Measurements from ENCODE around the gene CCDC192. TPM values are rescaled to one million over a fixed set of nuclear protein-coding genes. Genes with fewer than 3 reads are reported as not detected.
A peak's percentile ranks its signal among the peaks of the same experiment; 100 is the strongest.

The CCDC192 gene
- total RNA-seq, 1 donor from 2014 or later, result not detected

- Mint-ChIP-seq H3K27ac (ENCODE audit: unreplicated experiment) (peak overlapping the region; percentile 55), H3K9me3 (ENCODE audit: low read depth) (no peaks in the 10 kb centered on the region)
Observed at GRCh38 chr5:127871503-127872153, 168.4 kb downstream of the CCDC192 start.

GRCh38 chr5:127872494-127872893 lies 169.3 kb downstream of the CCDC192 start:
- H3K9me3 Mint-ChIP-seq (ENCODE audit: low read depth), result no peaks in the 10 kb centered on the region
- no peak overlapping the region for H3K27ac Mint-ChIP-seq (ENCODE audit: unreplicated experiment)
- H3K36me3 Mint-ChIP-seq (ENCODE audit: low read depth), result no peaks in the 10 kb centered on the region
- TF ChIP-seq, protein P1, sequence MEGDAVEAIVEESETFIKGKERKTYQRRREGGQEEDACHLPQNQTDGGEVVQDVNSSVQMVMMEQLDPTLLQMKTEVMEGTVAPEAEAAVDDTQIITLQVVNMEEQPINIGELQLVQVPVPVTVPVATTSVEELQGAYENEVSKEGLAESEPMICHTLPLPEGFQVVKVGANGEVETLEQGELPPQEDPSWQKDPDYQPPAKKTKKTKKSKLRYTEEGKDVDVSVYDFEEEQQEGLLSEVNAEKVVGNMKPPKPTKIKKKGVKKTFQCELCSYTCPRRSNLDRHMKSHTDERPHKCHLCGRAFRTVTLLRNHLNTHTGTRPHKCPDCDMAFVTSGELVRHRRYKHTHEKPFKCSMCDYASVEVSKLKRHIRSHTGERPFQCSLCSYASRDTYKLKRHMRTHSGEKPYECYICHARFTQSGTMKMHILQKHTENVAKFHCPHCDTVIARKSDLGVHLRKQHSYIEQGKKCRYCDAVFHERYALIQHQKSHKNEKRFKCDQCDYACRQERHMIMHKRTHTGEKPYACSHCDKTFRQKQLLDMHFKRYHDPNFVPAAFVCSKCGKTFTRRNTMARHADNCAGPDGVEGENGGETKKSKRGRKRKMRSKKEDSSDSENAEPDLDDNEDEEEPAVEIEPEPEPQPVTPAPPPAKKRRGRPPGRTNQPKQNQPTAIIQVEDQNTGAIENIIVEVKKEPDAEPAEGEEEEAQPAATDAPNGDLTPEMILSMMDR (IDR thresholded peaks at IDR 0.05), result no peak
- no peak overlapping the region for H3K4me3 Mint-ChIP-seq (ENCODE audit: unreplicated experiment)
- H3K4me1 Mint-ChIP-seq (ENCODE audit: low read depth), result peaks cover 23% of the 10 kb centered on the region
- no peak for DNase-seq (ENCODE audit: low spot score)
- no peaks in the 10 kb centered on the region for H3K27me3 Mint-ChIP-seq (ENCODE audit: low read depth)

More at GRCh38 chr5:127871503-127872153, 168.4 kb downstream of the CCDC192 start:
- TF ChIP-seq, protein P1 (IDR thresholded peaks at IDR 0.05), result no peak
- peaks cover 22% of the 10 kb centered on the region for H3K4me1 Mint-ChIP-seq (ENCODE audit: low read depth)
- H3K4me3 Mint-ChIP-seq (ENCODE audit: unreplicated experiment), result no peak overlapping the region
- no peak for DNase-seq (ENCODE audit: low spot score)
- H3K27me3 Mint-ChIP-seq (ENCODE audit: low read depth), result no peaks in the 10 kb centered on the region
- no peaks in the 10 kb centered on the region for H3K36me3 Mint-ChIP-seq (ENCODE audit: low read depth)

- DNase-seq (ENCODE audit: low spot score), result no peak
- no peak overlapping the region for H3K27ac Mint-ChIP-seq (ENCODE audit: unreplicated experiment)
- TF ChIP-seq, protein P1 (IDR thresholded peaks at IDR 0.05), result peak; percentile 73
- no peaks in the 10 kb centered on the region for H3K9me3 Mint-ChIP-seq (ENCODE audit: low read depth)
- H3K4me3 Mint-ChIP-seq (ENCODE audit: unreplicated experiment), result no peak overlapping the region
- no peaks in the 10 kb centered on the region for H3K27me3 Mint-ChIP-seq (ENCODE audit: low read depth)
- H3K36me3 Mint-ChIP-seq (ENCODE audit: low read depth), result no peaks in the 10 kb centered on the region
- peaks cover 23% of the 10 kb centered on the region for H3K4me1 Mint-ChIP-seq (ENCODE audit: low read depth)
Observed at GRCh38 chr5:127875235-127876021, 172.2 kb downstream of the CCDC192 start.

- TF ChIP-seq, protein P1 (IDR thresholded peaks at IDR 0.05), result no peak
- no peak overlapping the region for H3K4me3 Mint-ChIP-seq (ENCODE audit: unreplicated experiment)
- no peaks in the 10 kb centered on the region for H3K36me3 Mint-ChIP-seq (ENCODE audit: low read depth)
- no peaks in the 10 kb centered on the region for H3K27me3 Mint-ChIP-seq (ENCODE audit: low read depth)
- peaks cover 16% of the 10 kb centered on the region for H3K4me1 Mint-ChIP-seq (ENCODE audit: low read depth)
- H3K27ac Mint-ChIP-seq (ENCODE audit: unreplicated experiment), result no peak overlapping the region
- DNase-seq (ENCODE audit: low spot score), result no peak
- H3K9me3 Mint-ChIP-seq (ENCODE audit: low read depth), result no peaks in the 10 kb centered on the region
Observed at GRCh38 chr5:127876384-127876783, 173.2 kb downstream of the CCDC192 start.

DNA sequence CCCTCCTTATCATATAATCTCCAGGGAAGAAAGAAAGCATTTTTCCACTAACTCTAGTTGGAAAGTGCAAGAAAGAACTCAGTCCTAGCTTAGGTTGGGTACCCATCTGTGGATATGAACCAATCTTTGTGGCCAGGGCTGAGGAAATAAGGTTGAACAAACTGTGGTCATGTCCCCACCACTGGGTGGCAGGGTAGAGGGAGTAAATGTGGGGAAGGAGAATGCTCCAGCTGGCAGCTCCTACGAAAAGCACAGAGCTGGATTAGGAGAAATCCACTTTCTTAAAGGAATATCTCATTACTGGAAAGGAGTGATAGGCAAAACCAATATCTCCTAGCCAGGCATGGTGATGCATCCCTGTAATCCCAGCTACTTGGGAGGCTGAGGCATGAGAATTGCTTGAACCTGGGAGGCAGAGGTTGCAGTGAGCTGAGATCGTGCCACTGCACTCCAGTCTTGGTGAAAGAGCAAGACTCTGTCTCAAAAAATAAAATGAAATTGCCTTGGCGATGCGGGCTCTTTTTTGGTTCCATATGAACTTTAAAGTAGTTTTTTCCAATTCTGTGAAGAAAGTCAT lies 175.1 kb downstream of the CCDC192 start:
- no peak overlapping the region for H3K4me3 Mint-ChIP-seq (ENCODE audit: unreplicated experiment)
- H3K27me3 Mint-ChIP-seq (ENCODE audit: low read depth), result no peaks in the 10 kb centered on the region
- no peaks in the 10 kb centered on the region for H3K9me3 Mint-ChIP-seq (ENCODE audit: low read depth)
- TF ChIP-seq, protein P1 (IDR thresholded peaks at IDR 0.05), result peak; percentile 76
- no peaks in the 10 kb centered on the region for H3K36me3 Mint-ChIP-seq (ENCODE audit: low read depth)
- H3K27ac Mint-ChIP-seq (ENCODE audit: unreplicated experiment), result no peak overlapping the region
- no peak for DNase-seq (ENCODE audit: low spot score)
- H3K4me1 Mint-ChIP-seq (ENCODE audit: low read depth), result peaks cover 7% of the 10 kb centered on the region

All from chondrocyte (in vitro differentiated cells).